Endodermal cell (in vitro differentiated cells): Measurements from ENCODE around the gene FAF1. TPM values are rescaled to one million over a fixed set of nuclear protein-coding genes. Genes with fewer than 3 reads are reported as not detected.

Experiments
- DNase-seq: peaks from one replicate; pipeline ENCODE4 v3.0.0-alpha.2; 2017
- H3K27ac ChIP-seq: 2 replicates; pipeline ENCODE4 v1.5.1; 2013; ENCODE audit warnings: mild to moderate bottlenecking, low read depth, low read length, moderate library complexity
- H3K27me3 ChIP-seq: 2 replicates; pipeline ENCODE4 v1.6.1; 2013; ENCODE audit warnings: mild to moderate bottlenecking, low read length, moderate library complexity; ENCODE audit not compliant: insufficient read depth, control insufficient read depth, poor library complexity, severe bottlenecking
- H3K36me3 ChIP-seq: 2 replicates; pipeline ENCODE4 v1.7.0; 2013; ENCODE audit warnings: mild to moderate bottlenecking, low read length, moderate library complexity; ENCODE audit not compliant: control insufficient read depth, insufficient read depth
- H3K4me1 ChIP-seq: one replicate; pipeline ENCODE4 v1.7.0; 2013; ENCODE audit warnings: low read length; ENCODE audit not compliant: control insufficient read depth, insufficient read depth
- H3K4me3 ChIP-seq: 2 replicates; pipeline ENCODE4 v1.5.1; 2013; ENCODE audit warnings: mild to moderate bottlenecking, low read length, moderate library complexity
- H3K9ac ChIP-seq: 2 replicates; pipeline ENCODE4 v1.6.1; 2013; ENCODE audit warnings: mild to moderate bottlenecking, low read length, moderate library complexity; ENCODE audit not compliant: poor library complexity, severe bottlenecking; ENCODE audit errors: extremely low read depth
- H3K9me3 ChIP-seq: 2 replicates; pipeline ENCODE4 v1.6.1; 2013; ENCODE audit warnings: mild to moderate bottlenecking, low read length, moderate library complexity; ENCODE audit not compliant: control insufficient read depth
- H3K27ac Mint-ChIP-seq: 2 replicates; pipeline ENCODE4 v1.8.0; 2020; ENCODE audit warnings: mixed read lengths
- H3K27me3 Mint-ChIP-seq: 2 replicates; pipeline ENCODE4 v1.8.0; 2021; ENCODE audit warnings: mild to moderate bottlenecking, mixed read lengths; ENCODE audit not compliant: insufficient read depth
- H3K36me3 Mint-ChIP-seq: 2 replicates; pipeline ENCODE4 v1.8.0; 2020; ENCODE audit warnings: low read depth, mixed read lengths
- H3K4me1 Mint-ChIP-seq: 2 replicates; pipeline ENCODE4 v1.8.0; 2020; ENCODE audit warnings: mixed read lengths
- H3K4me3 Mint-ChIP-seq: 2 replicates; pipeline ENCODE4 v1.8.0; 2020; ENCODE audit warnings: mild to moderate bottlenecking, moderate library complexity, mixed read lengths
- H3K9me3 Mint-ChIP-seq: 2 replicates; pipeline ENCODE4 v1.8.0; 2020; ENCODE audit warnings: mild to moderate bottlenecking, mixed read lengths
- WGBS, 2 experiments: methylation state at CpG; one replicate each; pipeline versions ENCODE4 v1.1.5 to v1.1.7; 2013; ENCODE audit warnings: missing lambda C conversion rate in 2 of 2, mixed read lengths in 1 of 2; ENCODE audit not compliant: insufficient coverage in 1 of 2, insufficient read length in 1 of 2; 5-methylcytosine and 5-hydroxymethylcytosine counted together
- total RNA-seq, 2 donors: library from RNA; stranded (reverse); fragmentation: NEBNext Ultra II Directional in 1 of 2; extraction: Animal tissue kit (Norgen Biotek cat#: 25700) in 1 of 2; gene quantifications; 2 replicates in 1 of 2; 3 replicates in 1 of 2; pipeline ENCODE4 v1.2.1, GENCODE V29; 2021
- TF ChIP-seq, protein P1 (sequence below): fragments of 200-600 bp; sonication (generic); conservative IDR thresholded peaks from 2 replicates; pipeline ENCODE4 v1.5.0; 2021; ENCODE audit warnings: antibody characterized with exemption, mild to moderate bottlenecking

The FAF1 gene
- total RNA-seq, 2 donors from 2014 or later: 76.4 to 94.4 TPM

DNA sequence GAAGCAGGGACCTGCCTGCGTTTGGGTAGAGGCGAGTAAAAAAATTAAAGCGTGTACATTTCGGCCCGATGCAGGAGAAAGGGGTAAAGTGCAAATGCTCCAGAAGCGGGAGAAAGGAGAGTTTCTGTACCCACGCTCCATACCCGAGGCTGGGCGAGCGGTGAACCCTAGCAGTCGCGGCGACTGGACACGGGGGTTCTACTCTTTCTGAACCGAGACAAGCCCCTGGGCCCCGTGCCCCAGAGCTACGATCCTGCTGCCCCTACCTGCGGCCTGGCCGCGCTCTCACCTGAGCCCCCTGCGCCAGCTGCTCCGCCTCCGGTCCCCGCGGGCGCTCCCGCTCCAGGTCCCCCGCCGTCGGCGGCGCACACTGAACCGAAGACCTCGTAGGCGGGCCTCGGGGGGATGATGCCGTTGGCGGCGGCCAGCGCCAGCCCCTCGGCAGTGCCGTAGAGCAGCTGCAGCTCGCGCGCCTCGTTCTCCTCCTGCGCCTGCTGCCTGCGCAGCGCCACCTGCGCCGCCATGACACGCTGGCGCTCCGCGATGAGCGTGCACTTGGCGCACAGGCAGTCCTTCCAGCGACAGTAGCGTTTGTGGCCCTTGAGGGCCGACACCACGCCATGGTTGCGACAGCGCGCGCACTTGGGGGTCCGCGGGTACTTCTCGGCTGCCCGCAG lies 539.2 kb downstream of the FAF1 start:
- H3K27ac ChIP-seq: no peak overlapping the region
- Mint-ChIP-seq H3K9me3 (peaks cover 2% of the 10 kb centered on the region), H3K36me3 (no peaks in the 10 kb centered on the region), H3K4me1 (peaks cover 36% of the 10 kb centered on the region), H3K27me3 (peaks cover 95% of the 10 kb centered on the region), H3K27ac (no peak overlapping the region), H3K4me3 (peak overlapping the region; percentile 66)
- peaks cover 100% of the 10 kb centered on the region for H3K27me3 ChIP-seq
- H3K9me3 ChIP-seq: no peaks in the 10 kb centered on the region
- no peaks in the 10 kb centered on the region for H3K36me3 ChIP-seq
- peak overlapping the region; percentile 35 for H3K4me3 ChIP-seq
- no peak overlapping the region for H3K9ac ChIP-seq
- TF ChIP-seq, protein P1, sequence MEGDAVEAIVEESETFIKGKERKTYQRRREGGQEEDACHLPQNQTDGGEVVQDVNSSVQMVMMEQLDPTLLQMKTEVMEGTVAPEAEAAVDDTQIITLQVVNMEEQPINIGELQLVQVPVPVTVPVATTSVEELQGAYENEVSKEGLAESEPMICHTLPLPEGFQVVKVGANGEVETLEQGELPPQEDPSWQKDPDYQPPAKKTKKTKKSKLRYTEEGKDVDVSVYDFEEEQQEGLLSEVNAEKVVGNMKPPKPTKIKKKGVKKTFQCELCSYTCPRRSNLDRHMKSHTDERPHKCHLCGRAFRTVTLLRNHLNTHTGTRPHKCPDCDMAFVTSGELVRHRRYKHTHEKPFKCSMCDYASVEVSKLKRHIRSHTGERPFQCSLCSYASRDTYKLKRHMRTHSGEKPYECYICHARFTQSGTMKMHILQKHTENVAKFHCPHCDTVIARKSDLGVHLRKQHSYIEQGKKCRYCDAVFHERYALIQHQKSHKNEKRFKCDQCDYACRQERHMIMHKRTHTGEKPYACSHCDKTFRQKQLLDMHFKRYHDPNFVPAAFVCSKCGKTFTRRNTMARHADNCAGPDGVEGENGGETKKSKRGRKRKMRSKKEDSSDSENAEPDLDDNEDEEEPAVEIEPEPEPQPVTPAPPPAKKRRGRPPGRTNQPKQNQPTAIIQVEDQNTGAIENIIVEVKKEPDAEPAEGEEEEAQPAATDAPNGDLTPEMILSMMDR: peak; percentile 31
- 0 to 2% methylated on average over 8 to 69 of the region's 69 CpGs for WGBS, 2 experiments
- peaks cover 7% of the 10 kb centered on the region for H3K4me1 ChIP-seq
- peak; percentile 87 for DNase-seq

DNA sequence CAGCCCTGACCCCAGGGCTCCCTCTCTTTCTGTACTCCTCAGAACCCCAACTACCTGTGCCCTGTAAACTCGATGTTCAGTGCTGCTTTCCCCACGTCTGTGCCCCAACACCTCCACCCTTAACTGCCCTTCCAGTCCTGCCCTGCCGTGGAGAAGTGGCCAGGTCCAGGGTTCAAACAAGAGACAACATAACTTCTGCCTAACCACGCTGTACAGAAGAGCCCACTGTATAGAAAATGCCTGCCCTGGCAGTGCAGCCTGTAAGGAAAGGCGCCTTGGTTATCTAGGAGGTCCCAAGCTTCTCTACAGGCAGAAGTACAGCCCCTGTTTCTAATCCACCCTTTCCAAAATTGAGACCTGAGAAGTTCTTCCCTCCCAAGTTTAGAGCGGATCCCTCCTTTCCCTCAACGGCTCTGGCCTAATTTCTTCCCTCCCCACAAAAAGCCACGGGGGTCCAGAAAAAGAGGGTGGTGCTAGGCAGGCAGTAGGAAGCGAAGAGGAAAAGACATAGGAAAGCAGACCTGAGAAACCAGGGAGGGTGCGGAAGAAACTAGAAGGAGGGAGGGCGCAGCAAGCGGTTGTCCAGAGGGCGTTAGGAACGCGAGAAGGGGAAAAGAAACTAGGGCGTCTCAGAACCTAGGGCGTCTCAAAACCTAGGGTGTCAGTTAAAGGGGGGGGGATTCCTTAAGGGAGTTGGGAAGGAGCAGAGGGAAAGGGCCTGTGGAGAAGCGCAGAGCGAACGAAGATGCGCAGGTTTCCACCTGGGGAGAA lies 540.0 kb downstream of the FAF1 start:
- peaks cover 100% of the 10 kb centered on the region for H3K27me3 ChIP-seq
- peaks cover 2% of the 10 kb centered on the region for H3K9me3 Mint-ChIP-seq
- H3K36me3 Mint-ChIP-seq: no peaks in the 10 kb centered on the region
- H3K4me1 Mint-ChIP-seq: peaks cover 33% of the 10 kb centered on the region
- H3K4me3 ChIP-seq: no peak overlapping the region
- H3K4me3 Mint-ChIP-seq: peak overlapping the region; percentile 66
- peak; percentile 57 for DNase-seq
- no peak overlapping the region for H3K27ac ChIP-seq
- no peaks in the 10 kb centered on the region for H3K9me3 ChIP-seq
- H3K36me3 ChIP-seq: no peaks in the 10 kb centered on the region
- peaks cover 95% of the 10 kb centered on the region for H3K27me3 Mint-ChIP-seq
- TF ChIP-seq, protein P1: no peak
- 8 to 9% methylated on average over 17 to 21 of the region's 21 CpGs for WGBS, 2 experiments
- H3K9ac ChIP-seq: no peak overlapping the region
- peaks cover 7% of the 10 kb centered on the region for H3K4me1 ChIP-seq
- H3K27ac Mint-ChIP-seq: no peak overlapping the region

DNA sequence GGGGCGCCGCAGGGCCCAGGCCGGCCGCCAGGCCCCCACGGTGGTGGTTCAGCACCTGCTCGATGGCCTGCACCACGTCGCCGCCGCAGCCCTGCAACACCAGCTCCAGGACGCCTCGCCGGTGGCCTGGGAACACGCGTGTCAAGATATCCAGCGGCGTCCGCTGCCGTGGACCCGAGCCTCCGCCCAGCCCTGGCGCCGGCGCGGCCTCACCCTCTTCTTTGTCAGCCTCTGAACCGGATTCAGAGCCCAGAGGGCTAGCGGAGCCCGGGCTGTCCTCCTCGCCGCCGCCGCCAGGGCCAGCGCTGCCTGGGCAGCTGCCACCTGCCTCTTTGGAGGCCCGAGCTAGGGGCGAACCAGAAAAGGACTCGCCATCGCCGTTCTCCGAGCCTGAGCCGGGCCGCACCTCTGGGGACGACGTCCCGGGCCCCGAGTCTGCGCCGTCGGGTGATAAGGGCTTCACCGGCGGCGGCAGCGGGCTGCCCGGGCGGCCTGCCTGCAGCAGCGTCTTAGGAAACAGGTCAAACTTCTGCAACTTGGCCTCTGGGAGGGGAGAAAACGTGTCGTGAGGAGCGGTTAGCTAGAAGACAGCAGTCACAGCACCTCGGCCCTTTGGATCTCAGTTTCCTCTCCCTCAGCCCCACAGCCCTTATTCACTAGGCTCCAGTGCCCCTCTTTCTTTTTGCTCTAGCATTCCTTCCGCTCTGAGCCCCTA lies 540.7 kb downstream of the FAF1 start:
- Mint-ChIP-seq H3K27me3 (peaks cover 95% of the 10 kb centered on the region), H3K4me3 (peak overlapping the region; percentile 66), H3K9me3 (no peaks in the 10 kb centered on the region), H3K27ac (no peak overlapping the region), H3K4me1 (peaks cover 28% of the 10 kb centered on the region), H3K36me3 (no peaks in the 10 kb centered on the region)
- TF ChIP-seq, protein P1: peak; percentile 73
- no peaks in the 10 kb centered on the region for H3K36me3 ChIP-seq
- H3K4me1 ChIP-seq: peaks cover 4% of the 10 kb centered on the region
- peak; percentile 89 for DNase-seq
- no peak overlapping the region for H3K9ac ChIP-seq
- no peak overlapping the region for H3K4me3 ChIP-seq
- peaks cover 100% of the 10 kb centered on the region for H3K27me3 ChIP-seq
- 5 to 8% methylated on average over 12 to 60 of the region's 60 CpGs for WGBS, 2 experiments
- H3K27ac ChIP-seq: no peak overlapping the region
- H3K9me3 ChIP-seq: no peaks in the 10 kb centered on the region
